Neutrophil (primary cell): Measurements from ENCODE around the gene USH2A.

Experiments used
- H3K27ac ChIP-seq: fragments of 200-600 bp; sonication (generic); 2 replicates; pipeline ENCODE4 v1.5.1; 2016; ENCODE audit warnings: mild to moderate bottlenecking, moderate library complexity
- H3K27me3 ChIP-seq: fragments of 200-600 bp; sonication (generic); 2 replicates; pipeline ENCODE4 v1.6.0; 2016; ENCODE audit warnings: mild to moderate bottlenecking
- H3K36me3 ChIP-seq: fragments of 200-600 bp; sonication (generic); 2 replicates; pipeline ENCODE4 v1.5.1; 2017
- H3K4me1 ChIP-seq, 2 experiments: fragments of 200-600 bp in 1 of 2; sonication (generic) in 1 of 2; 1 replicate in 1 of 2; 2 replicates in 1 of 2; pipeline versions ENCODE4 v1.5.1 to v1.6.1; 2013 to 2016; ENCODE audit warnings: low read depth in 1 of 2, low read length in 1 of 2, mild to moderate bottlenecking in 1 of 2, moderate library complexity in 1 of 2; ENCODE audit not compliant: control insufficient read depth in 1 of 2, insufficient read depth in 1 of 2
- H3K4me3 ChIP-seq, 2 experiments: fragments of 200-600 bp in 1 of 2; sonication (generic) in 1 of 2; 1 replicate in 1 of 2; 2 replicates in 1 of 2; pipeline ENCODE4 v1.5.1; 2013 to 2016; ENCODE audit warnings: low read depth in 1 of 2, low read length in 1 of 2, mild to moderate bottlenecking in 1 of 2, moderate library complexity in 1 of 2
- H3K9me3 ChIP-seq: fragments of 200-600 bp; sonication (generic); 2 replicates; pipeline ENCODE4 v1.5.1; 2016
- TF ChIP-seq, protein P1 (sequence below): fragments of 200-600 bp; sonication (generic); IDR thresholded peaks from 2 replicates; pipeline ENCODE4 v1.5.1; 2016; ENCODE audit warnings: antibody characterized with exemption

USH2A gene

DNA sequence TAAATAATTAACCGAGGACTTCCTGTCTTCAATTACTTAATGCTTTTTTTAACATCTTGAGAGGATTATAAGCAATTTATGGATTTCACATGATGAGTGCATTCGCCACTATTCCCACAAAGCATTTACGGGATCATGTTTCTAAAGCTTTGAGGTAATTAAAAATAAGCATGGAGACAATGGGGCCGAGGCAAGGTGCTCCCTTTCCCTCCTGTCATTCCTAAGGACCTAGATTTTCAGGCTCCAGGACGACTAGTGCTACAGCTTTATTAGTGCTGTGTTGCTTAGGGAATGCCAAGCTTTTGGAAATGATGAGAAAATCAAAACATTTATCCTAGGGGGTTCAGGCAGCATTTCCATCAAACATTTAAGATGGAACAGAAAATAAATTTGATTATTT lies 646.9 kb downstream of the USH2A start:
- no peaks in the 10 kb centered on the region for H3K9me3 ChIP-seq
- no peak overlapping the region for H3K4me3 ChIP-seq
- H3K27ac ChIP-seq = no peak overlapping the region
- H3K36me3 ChIP-seq = no peaks in the 10 kb centered on the region
- H3K4me1 ChIP-seq = no peaks in the 10 kb centered on the region
- TF ChIP-seq, protein P1, sequence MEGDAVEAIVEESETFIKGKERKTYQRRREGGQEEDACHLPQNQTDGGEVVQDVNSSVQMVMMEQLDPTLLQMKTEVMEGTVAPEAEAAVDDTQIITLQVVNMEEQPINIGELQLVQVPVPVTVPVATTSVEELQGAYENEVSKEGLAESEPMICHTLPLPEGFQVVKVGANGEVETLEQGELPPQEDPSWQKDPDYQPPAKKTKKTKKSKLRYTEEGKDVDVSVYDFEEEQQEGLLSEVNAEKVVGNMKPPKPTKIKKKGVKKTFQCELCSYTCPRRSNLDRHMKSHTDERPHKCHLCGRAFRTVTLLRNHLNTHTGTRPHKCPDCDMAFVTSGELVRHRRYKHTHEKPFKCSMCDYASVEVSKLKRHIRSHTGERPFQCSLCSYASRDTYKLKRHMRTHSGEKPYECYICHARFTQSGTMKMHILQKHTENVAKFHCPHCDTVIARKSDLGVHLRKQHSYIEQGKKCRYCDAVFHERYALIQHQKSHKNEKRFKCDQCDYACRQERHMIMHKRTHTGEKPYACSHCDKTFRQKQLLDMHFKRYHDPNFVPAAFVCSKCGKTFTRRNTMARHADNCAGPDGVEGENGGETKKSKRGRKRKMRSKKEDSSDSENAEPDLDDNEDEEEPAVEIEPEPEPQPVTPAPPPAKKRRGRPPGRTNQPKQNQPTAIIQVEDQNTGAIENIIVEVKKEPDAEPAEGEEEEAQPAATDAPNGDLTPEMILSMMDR = no peak
- no peaks in the 10 kb centered on the region for H3K27me3 ChIP-seq

DNA sequence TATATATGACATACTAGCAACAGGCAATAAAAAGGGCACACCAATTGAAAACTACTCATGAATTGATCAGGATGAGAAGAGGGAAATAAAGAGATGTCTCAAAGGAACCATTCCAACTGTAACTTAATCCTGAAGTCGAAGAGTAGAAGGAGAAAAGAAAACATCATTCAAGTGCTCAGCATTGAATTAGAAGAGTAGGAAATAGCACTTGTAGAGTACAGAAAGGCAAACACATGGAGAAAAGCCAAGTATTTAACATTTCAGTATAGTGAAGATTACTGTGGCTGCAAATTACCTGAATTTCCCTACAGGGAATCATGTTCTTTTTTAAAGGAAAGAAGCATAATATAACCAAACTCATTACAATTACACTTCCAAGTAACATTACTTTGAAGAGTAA lies 651.1 kb downstream of the USH2A start:
- Histone ChIP-seq H3K27me3 (no peaks in the 10 kb centered on the region), H3K36me3 (no peaks in the 10 kb centered on the region), H3K4me3 (no peak overlapping the region), H3K9me3 (no peaks in the 10 kb centered on the region), H3K27ac (no peak overlapping the region), H3K4me1 (no peaks in the 10 kb centered on the region)
- TF ChIP-seq, protein P1 = no peak

DNA sequence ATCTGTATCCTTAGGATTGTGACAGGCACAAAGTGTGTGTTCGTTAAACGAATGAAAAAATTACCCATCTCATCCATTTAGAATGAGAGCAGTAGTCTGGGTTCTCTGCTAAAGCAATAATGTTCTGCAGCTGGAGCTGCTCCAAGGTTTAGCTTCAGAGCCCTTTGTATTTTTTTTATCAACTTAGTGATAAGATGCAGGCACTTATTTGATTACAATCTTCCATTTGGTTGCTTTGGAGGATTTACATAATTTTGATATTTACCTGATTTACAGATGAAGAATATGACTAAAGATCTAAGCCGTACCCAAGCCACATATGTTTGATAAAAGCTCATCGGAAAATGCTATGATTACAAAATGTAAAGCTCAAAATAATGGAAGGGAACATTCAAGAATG lies 654.9 kb downstream of the USH2A start:
- H3K36me3 ChIP-seq = no peaks in the 10 kb centered on the region
- no peaks in the 10 kb centered on the region for H3K9me3 ChIP-seq
- TF ChIP-seq, protein P1 = no peak
- no peaks in the 10 kb centered on the region for H3K27me3 ChIP-seq
- no peaks in the 10 kb centered on the region for H3K4me1 ChIP-seq
- H3K27ac ChIP-seq = no peak overlapping the region
- H3K4me3 ChIP-seq = no peak overlapping the region

DNA sequence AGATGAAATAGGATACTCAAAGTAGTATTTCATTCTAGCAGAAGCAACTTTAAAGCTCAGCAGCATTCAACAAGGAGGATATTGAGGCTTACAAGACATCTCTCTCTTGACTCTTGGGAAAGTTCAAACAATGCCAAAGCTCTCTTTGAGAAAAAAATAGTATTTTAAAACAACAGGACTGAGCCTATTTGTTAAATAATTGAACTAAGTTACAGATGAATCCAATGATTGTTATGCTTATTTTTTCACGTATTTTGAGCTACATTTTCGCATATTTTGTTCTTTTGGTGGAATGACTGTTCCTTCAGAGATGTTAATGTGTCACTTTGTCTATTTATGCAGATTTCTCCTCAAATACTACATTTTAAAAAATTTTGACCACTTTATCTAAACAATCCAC lies 655.5 kb downstream of the USH2A start:
- H3K9me3 ChIP-seq = no peaks in the 10 kb centered on the region
- H3K4me1 ChIP-seq = no peaks in the 10 kb centered on the region
- TF ChIP-seq, protein P1 = no peak
- no peak overlapping the region for H3K4me3 ChIP-seq
- no peak overlapping the region for H3K27ac ChIP-seq
- H3K27me3 ChIP-seq = no peaks in the 10 kb centered on the region
- H3K36me3 ChIP-seq = no peaks in the 10 kb centered on the region

DNA sequence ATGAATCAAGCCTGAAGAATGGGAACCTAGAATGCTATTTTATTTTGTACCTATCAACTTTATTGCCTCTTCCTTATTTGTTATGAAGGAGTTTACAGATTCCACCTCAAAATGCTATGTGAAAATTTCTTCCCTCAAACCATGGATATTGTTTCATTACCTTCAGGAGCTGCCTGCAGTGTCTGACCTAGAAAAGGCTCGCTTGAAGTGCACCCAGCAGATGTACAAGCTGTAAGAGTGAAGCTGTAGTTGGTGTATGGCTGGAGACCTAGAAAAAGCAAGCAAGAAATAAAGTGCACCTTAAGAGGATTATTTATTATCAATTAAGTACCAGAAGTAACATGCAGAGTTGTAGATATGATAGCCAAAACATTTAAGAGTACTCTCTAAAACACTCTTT lies 656.7 kb downstream of the USH2A start:
- Histone ChIP-seq H3K4me1 (no peaks in the 10 kb centered on the region), H3K36me3 (no peaks in the 10 kb centered on the region), H3K27me3 (no peaks in the 10 kb centered on the region), H3K9me3 (no peaks in the 10 kb centered on the region), H3K4me3 (no peak overlapping the region), H3K27ac (no peak overlapping the region)
- TF ChIP-seq, protein P1 = no peak

DNA sequence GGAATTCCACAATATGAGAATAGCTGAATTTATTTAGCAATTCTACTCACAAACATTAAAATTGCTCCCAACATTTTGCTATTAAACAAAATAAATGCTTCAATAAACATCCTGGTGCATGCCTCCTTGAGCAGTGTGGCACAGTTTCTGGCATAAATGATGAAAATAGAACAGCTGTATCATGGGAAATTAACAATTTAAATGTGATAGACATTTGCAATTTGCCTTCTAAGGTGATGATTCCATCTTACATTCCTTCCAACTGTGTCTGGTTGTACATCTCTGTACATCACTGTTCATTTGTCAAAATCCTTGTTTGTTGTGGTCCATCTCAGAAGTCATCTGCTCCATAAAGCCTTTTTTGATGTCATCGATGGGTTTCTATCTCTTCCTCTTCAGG lies 657.4 kb downstream of the USH2A start:
- H3K27me3 ChIP-seq = no peaks in the 10 kb centered on the region
- no peaks in the 10 kb centered on the region for H3K36me3 ChIP-seq
- H3K27ac ChIP-seq = no peak overlapping the region
- TF ChIP-seq, protein P1 = no peak
- no peaks in the 10 kb centered on the region for H3K9me3 ChIP-seq
- H3K4me1 ChIP-seq = no peaks in the 10 kb centered on the region
- no peak overlapping the region for H3K4me3 ChIP-seq
